ENCODE data around the gene NAPEPLD.
"Not testable (repeated sequence)": the region's sequence is repeated elsewhere in the genome, so short reads cannot be mapped to it uniquely, and the experiment has no call there.

The NAPEPLD gene

GRCh38 chr7:103059471-103059870, 89.4 kb downstream of the NAPEPLD start:
- no peak for DNase-seq

GRCh38 chr7:103058122-103058521, 90.8 kb downstream of the NAPEPLD start:
- DNase-seq: no peak

GRCh38 chr7:103056006-103056405, 92.9 kb downstream of the NAPEPLD start:
- not testable (repeated sequence) for DNase-seq

- DNase-seq: no peak
Observed at GRCh38 chr7:103051519-103051918, 97.4 kb downstream of the NAPEPLD start.
